ENCODE data around the gene ZFYVE9.
"Not testable (repeated sequence)": the region's sequence is repeated elsewhere in the genome, so short reads cannot be mapped to it uniquely, and the experiment has no call there.

Gene ZFYVE9

GRCh38 chr1:52182874-52183400 is 41.0 kb downstream of the ZFYVE9 start:
- in situ Hi-C loops (cut with HindIII; ENCODE audit: low pct_ligation_motif_present, low pct_unique_long_range_greater_than_20kb, low sequenced_read_pairs), result no loop called here
- no peak for DNase-seq

GRCh38 chr1:52186449-52186848 is 44.6 kb downstream of the ZFYVE9 start:
- in situ Hi-C loops (cut with HindIII; ENCODE audit: low pct_ligation_motif_present, low pct_unique_long_range_greater_than_20kb, low sequenced_read_pairs), result no loop called here
- DNase-seq, result no peak

- no peak for DNase-seq
Measured at GRCh38 chr1:52189898-52190480, 48.1 kb downstream of the ZFYVE9 start.

GRCh38 chr1:52190500-52191252 is 48.8 kb downstream of the ZFYVE9 start:
- in situ Hi-C loops (cut with HindIII; ENCODE audit: low pct_ligation_motif_present, low pct_unique_long_range_greater_than_20kb, low sequenced_read_pairs), result no loop called here
- DNase-seq, result no peak

More at GRCh38 chr1:52189898-52190480, 48.1 kb downstream of the ZFYVE9 start:
- in situ Hi-C loops (cut with HindIII; ENCODE audit: low pct_ligation_motif_present, low pct_unique_long_range_greater_than_20kb, low sequenced_read_pairs), result no loop called here

- in situ Hi-C loops (cut with HindIII; ENCODE audit: low pct_ligation_motif_present, low pct_unique_long_range_greater_than_20kb, low sequenced_read_pairs), result no loop called here
- DNase-seq, result no peak
Measured at GRCh38 chr1:52191395-52191965, 49.6 kb downstream of the ZFYVE9 start.

GRCh38 chr1:52192024-52192423 is 50.1 kb downstream of the ZFYVE9 start:
- in situ Hi-C loops (cut with HindIII; ENCODE audit: low pct_ligation_motif_present, low pct_unique_long_range_greater_than_20kb, low sequenced_read_pairs), result no loop called here
- DNase-seq, result no peak

- in situ Hi-C loops (cut with HindIII; ENCODE audit: low pct_ligation_motif_present, low pct_unique_long_range_greater_than_20kb, low sequenced_read_pairs), result no loop called here
- DNase-seq, result no peak
Measured at GRCh38 chr1:52192436-52192835, 50.5 kb downstream of the ZFYVE9 start.

GRCh38 chr1:52193985-52194384 is 52.1 kb downstream of the ZFYVE9 start:
- in situ Hi-C loops (cut with HindIII; ENCODE audit: low pct_ligation_motif_present, low pct_unique_long_range_greater_than_20kb, low sequenced_read_pairs), result no loop called here
- DNase-seq, result no peak

GRCh38 chr1:52195161-52195560 is 53.3 kb downstream of the ZFYVE9 start:
- no peak for DNase-seq
- in situ Hi-C loops (cut with HindIII; ENCODE audit: low pct_ligation_motif_present, low pct_unique_long_range_greater_than_20kb, low sequenced_read_pairs), result no loop called here

- DNase-seq, result no peak
- in situ Hi-C loops (cut with HindIII; ENCODE audit: low pct_ligation_motif_present, low pct_unique_long_range_greater_than_20kb, low sequenced_read_pairs), result no loop called here
Measured at GRCh38 chr1:52203935-52204625, 62.2 kb downstream of the ZFYVE9 start.

- no peak for DNase-seq
- in situ Hi-C loops (cut with HindIII; ENCODE audit: low pct_ligation_motif_present, low pct_unique_long_range_greater_than_20kb, low sequenced_read_pairs), result no loop called here
Measured at GRCh38 chr1:52204696-52205095, 62.8 kb downstream of the ZFYVE9 start.

- in situ Hi-C loops (cut with HindIII; ENCODE audit: low pct_ligation_motif_present, low pct_unique_long_range_greater_than_20kb, low sequenced_read_pairs); DNase-seq: not testable (repeated sequence)
Measured at GRCh38 chr1:52206686-52207085, 64.8 kb downstream of the ZFYVE9 start.

GRCh38 chr1:52209429-52209828 is 67.5 kb downstream of the ZFYVE9 start:
- in situ Hi-C loops (cut with HindIII; ENCODE audit: low pct_ligation_motif_present, low pct_unique_long_range_greater_than_20kb, low sequenced_read_pairs), result no loop called here
- no peak for DNase-seq

- in situ Hi-C loops (cut with HindIII; ENCODE audit: low pct_ligation_motif_present, low pct_unique_long_range_greater_than_20kb, low sequenced_read_pairs), result no loop called here
- DNase-seq, result no peak
Measured at GRCh38 chr1:52210044-52210443, 68.2 kb downstream of the ZFYVE9 start.

- in situ Hi-C loops (cut with HindIII; ENCODE audit: low pct_ligation_motif_present, low pct_unique_long_range_greater_than_20kb, low sequenced_read_pairs), result no loop called here
- DNase-seq, result no peak
Measured at GRCh38 chr1:52216907-52217458, 75.1 kb downstream of the ZFYVE9 start.

GRCh38 chr1:52225174-52225573 is 83.3 kb downstream of the ZFYVE9 start:
- in situ Hi-C loops (cut with HindIII; ENCODE audit: low pct_ligation_motif_present, low pct_unique_long_range_greater_than_20kb, low sequenced_read_pairs), result no loop called here

GRCh38 chr1:52229494-52229893 is 87.6 kb downstream of the ZFYVE9 start:
- in situ Hi-C loops (cut with HindIII; ENCODE audit: low pct_ligation_motif_present, low pct_unique_long_range_greater_than_20kb, low sequenced_read_pairs), result no loop called here
- DNase-seq, result no peak

More at GRCh38 chr1:52225174-52225573, 83.3 kb downstream of the ZFYVE9 start:
- no peak for DNase-seq

- DNase-seq, result no peak
- in situ Hi-C loops (cut with HindIII; ENCODE audit: low pct_ligation_motif_present, low pct_unique_long_range_greater_than_20kb, low sequenced_read_pairs), result no loop called here
Measured at GRCh38 chr1:52233463-52233862, 91.6 kb downstream of the ZFYVE9 start.

- in situ Hi-C loops (cut with HindIII; ENCODE audit: low pct_ligation_motif_present, low pct_unique_long_range_greater_than_20kb, low sequenced_read_pairs), result no loop called here
- no peak for DNase-seq
Measured at GRCh38 chr1:52234014-52234413, 92.1 kb downstream of the ZFYVE9 start.

All from ACHN (cell line).